Keratinocyte (primary cell): ENCODE measurements around the gene RPRD1B.

Source experiments
- CTCF ChIP-seq, 3 experiments: IDR thresholded peaks in 1 of 3; conservative IDR thresholded peaks in 1 of 3; optimal IDR thresholded peaks in 1 of 3; 2 replicates in 2 of 3; 3 replicates in 1 of 3; pipeline versions ENCODE3 to v1.5.1; 2011; ENCODE audit warnings: low read length in 3 of 3, mild to moderate bottlenecking in 3 of 3, moderate library complexity in 2 of 3, control low read depth in 1 of 3, inconsistent platforms in 1 of 3; ENCODE audit not compliant: insufficient read depth in 2 of 3; ENCODE audit errors: extremely low read depth in 1 of 3
- EZH2 ChIP-seq: IDR thresholded peaks from one replicate; pipeline ENCODE4 v1.6.1; 2012; ENCODE audit warnings: inconsistent platforms, mild to moderate bottlenecking, low read length, moderate library complexity

- TF ChIP-seq CTCF (optimal IDR thresholded peaks at IDR 0.05 in 1 of 3, IDR thresholded peaks at IDR 0.05 in 1 of 3, conservative IDR thresholded peaks at IDR 0.05 in 1 of 3; ENCODE audit: extremely low read depth in 1 of 3, insufficient read depth in 2 of 3, low read length in 3 of 3): no peak
- no peak for TF ChIP-seq EZH2
Observed at GRCh38 chr20:38111366-38112232, 78.1 kb downstream of the RPRD1B start.
